G401.6 (cell line): ENCODE data around the gene AXL.
"Not testable (repeated sequence)": the region's sequence is repeated elsewhere in the genome, so short reads cannot be mapped to it uniquely, and the experiment has no call there.

Experiments used
- FAIRE-seq: peaks from 2 replicates; lab custom pipeline; 2012; peaks lifted over from hg19 to GRCh38; lab: Jason Lieb, UNC

AXL gene

DNA sequence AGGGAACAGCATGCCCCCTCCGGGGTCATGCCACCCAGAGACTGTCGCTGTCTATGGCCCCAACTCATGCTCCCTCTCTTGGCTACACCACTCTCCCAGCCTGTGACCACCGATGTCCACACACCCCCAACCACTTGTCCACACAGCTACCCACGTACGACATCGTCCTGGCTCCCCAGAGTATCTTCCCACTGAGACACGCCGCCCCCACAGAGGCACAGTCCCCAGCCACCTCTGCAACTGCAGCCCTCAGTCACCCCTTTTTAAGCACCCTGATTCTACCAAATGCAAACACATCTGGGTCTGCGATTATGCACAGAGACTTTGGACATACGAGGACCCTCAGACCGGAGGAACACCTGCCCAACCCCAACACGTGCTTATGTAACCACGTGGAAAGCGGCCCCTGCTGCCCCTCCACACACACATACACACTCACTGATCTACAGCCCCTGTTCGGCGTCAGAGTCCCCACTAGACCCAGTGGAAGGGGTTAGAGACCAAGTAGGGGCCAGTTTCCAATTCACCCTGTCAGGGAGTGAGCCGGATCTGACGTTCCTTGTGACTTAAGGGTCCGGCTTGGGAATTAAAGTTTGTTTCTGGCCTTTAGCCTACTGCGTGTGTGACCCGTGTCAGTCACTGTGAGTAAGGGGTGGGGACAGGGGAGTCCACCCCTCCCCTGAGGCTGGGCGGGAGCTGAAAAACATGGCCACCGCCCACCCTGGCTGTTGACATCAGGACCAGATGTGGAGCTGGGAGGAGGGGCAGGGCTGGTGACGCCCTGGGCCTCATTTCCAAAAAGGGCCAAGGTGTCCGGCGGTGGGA is 11.9 kb upstream of the AXL start:
- FAIRE-seq, result no peak

DNA sequence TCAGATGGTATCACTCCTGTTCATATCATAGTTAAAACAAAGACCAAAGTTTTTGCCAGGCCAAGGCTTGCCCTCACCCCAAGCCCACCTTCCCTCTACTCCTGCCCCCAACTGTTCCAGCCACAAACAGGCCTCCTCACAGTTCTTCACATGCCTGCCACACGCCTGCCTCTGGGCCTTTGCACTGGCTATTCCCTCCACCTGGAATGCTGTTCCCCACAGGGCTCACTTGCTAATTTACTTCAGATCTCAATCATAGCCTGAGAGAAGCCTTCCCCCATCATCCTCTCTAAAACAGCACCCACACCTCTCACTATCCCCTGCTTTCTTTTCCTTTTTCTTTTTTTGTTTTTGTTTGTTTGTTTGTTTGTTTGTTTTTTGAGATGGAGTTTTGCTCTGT is 4.9 kb upstream of the AXL start:
- FAIRE-seq, result no peak

DNA sequence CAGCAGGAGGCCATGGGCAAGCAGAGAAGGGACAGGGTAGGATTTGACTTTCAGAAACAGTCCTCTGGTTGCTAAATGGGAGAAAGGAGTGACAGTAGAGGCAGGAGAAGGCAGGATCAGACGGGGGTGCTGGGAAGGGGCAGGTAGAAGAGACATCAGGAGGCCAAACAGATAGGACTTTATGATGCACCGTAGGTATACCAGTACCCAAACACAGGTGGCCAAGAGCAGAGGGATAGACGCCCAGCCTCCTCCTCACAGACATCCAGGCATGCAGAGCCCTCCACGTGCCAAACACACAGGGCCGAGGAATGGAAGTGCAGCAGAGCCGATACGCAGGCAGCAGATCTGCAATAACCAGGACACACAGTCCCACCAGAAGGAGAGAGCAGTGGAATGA is 1.3 kb upstream of the AXL start:
- no peak for FAIRE-seq

DNA sequence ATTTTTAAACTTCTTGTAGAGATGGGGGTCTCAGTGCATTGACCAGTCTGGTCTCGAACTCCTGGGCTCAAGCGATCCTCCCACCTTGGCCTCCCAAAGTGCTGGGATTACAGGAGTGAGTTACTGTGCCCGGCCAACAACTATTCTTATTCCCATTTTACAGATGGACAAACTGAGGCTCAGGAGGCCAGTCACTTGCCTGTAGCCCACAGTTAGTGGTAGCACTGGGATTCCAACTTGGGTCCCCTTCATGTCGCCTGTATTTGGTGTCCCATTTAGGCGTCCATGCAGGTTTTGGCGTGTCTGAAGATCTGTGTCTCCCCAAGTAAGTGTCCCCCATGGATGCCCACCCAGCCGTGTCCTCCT is 791 bp upstream of the AXL start:
- FAIRE-seq, result no peak

DNA sequence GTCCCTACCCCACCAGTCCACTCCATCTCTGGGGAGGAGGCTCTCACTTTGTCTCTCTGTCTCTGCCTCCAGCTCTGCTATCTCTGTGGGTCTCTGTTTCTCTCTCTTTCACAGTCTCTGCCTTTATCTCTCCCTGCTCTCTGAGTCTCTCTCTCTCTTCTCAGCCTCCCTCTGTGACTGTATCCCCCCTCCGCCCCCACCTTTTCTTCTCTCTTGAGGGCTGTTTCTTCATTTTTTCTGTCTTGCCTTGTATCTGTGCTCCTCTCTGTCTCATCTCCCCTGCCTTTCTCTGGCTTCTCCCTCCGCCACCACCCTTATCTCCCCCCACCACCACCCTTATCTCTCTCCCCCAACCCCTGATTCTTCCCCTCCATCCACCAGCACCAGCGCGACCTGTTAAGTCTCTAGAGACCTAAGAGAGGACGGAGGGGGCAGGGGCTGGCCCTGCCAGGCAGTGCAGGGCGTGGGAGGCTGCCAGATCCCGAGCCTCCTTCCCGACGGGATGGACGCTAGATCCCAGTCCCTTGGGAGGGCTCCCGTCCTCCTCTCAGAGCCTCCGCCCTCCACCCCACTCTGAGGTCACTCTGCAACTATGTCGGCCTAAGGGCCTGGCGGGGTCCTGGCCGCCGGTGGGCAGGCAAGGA is 1.0 kb downstream of the AXL start:
- no peak for FAIRE-seq

DNA sequence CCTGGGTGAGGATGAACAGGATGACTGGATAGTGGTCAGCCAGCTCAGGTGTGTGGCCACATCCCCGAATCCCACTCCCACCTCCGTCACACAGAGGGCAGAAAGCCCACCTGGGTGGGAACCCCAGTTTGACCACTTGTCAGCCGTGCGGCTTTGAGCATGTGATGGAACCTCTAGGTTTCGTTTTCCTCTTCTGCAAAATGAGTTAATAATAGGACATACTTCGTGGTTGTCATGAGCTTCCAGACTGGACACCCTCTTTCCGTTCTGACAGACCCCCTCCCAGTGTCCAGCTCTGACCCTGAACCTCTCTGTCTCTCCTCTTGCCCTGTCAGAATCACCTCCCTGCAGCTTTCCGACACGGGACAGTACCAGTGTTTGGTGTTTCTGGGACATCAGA is 1.8 kb downstream of the AXL start:
- no peak for FAIRE-seq

DNA sequence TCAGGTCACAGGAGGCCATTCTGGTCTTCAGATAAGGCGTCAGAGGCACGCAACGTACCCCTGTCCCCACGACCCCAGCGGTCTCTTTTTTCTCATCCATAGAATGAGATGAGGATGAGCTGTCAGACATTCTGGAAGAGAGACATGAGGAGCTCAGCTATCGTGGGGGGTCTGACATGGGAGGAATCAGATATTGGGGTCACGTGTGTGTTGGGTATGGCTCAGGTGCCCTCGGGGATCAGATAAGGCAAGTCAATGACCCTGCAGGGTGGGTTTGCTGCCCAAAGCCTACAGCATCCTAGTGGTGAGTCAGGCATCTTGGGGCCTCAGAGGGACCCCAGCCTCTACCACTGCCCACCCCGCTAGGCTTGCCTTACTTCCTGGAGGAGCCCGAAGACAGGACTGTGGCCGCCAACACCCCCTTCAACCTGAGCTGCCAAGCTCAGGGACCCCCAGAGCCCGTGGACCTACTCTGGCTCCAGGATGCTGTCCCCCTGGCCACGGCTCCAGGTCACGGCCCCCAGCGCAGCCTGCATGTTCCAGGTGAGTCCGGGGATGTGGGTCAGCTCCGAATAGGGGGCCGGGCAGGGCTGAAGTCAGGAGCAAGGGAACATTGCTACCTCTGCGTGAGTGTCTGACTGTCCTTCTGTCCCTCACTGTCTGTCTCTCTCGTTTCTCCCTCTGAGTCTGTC is 2.6 kb downstream of the AXL start:
- no peak for FAIRE-seq

DNA sequence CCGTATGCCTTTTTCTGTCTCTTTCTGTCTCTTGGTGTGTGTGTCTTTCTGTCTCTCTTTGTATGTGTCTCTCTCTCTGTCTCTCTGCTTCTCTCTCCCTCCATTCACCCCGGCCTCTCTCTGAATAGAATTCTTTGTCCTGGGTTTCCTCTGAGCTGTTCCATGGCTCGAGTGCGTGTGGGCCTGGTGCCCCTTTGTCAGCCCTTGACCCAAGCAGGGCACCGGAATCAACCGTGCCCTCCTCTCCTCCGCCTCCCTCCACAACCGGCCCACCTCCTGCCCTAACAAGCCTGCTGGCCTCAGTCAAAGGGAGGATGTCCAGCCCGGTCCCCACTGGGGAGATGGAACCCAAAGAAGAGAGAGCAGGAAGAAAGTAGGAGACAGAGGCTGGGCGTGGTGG is 3.2 kb downstream of the AXL start:
- no peak for FAIRE-seq

DNA sequence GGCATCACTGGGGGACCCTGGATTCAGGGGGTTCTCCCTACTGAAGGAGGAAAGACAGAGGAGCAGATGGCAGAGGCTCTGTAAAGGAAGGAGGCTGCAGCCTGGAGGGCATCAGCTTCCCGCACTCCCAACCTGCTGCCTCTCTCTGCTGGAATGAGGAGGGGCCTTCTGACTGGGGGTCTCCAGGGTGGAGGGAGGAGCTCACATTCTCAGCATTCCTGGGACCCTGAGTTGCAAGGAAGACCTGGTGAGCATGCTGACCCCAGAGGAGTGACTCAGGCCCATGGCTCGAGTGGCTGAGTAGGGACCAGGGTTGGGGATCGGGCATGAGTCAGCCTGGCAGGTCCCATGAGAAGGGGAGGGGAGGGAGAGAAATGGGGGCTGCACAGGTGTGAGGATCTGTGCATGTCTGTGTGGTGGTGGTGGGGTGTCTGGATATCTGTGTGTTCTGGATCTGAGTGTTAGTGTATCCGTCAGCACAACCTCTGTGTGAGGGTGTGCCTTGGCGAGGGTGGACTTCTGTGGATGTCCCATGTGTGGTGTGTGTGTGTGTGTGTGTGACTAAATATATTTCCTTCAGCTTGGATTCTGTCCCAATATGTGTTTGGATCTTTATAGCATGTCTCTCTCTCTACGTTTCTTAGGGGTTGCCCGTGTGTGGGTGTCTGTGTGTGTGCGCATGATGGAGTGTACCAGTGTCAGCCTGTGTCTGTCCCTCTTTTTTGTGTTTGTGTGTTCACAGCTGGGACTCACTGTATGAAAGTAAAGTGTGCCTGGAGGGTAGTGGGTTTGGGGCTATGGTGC is 4.6 kb downstream of the AXL start:
- no peak for FAIRE-seq

DNA sequence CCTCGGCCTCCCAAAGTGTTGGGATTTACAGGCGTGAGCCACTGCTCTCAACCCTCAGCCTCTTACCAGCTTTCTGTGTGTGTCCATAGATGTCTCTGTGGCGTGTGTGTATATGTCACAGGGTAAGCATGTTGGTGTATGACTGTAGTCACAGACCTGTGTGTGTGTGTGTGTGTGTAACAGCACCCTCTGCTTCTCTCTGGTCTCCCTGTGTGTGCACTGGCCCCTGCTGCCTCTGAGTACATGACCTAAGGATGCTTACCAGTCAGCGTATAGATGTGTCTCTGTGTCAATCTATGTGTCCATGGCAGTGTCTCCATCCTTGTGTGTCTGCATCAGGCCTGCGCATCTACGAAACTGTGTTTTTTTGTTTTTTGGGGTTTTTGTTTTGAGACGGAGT is 5.6 kb downstream of the AXL start:
- FAIRE-seq, result no peak

DNA sequence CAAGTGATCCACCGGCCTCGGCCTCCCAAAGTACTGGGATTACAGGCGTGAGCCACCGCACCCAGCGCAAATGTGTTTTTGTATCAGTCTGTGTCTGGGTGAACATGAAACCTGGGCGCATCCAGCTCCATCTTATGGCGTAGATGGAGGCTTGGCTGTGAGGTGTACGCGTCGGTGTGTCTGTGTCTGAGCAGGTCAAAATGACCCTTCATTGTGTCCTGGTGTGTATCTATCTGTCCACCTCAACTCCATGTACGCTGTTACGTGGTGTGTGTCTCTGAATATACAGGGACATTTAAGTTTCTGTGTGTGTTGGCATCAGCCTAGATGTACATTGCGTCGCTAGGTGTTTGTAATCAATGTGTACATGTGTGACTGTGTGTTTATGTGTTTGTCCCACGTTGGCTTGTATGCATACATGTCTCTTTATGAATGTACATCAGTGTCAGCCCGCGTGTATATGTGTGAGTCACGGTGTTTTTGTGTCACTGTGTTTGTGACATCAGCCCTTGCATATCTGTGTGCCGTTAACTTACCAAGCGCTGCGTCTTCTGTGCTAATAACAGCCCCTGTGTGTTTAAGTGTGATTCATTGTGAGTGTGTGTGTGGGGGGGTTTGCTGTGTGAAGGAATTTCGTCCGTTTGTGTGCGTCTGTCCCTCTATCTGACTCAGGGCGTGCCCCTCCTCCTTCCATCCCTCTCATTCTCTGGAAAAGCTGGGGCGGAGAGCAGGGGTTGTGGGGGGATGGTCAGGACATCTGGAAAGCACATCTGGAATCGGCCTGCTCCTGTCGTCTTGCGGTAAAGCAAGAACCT is 6.4 kb downstream of the AXL start:
- no peak for FAIRE-seq

DNA sequence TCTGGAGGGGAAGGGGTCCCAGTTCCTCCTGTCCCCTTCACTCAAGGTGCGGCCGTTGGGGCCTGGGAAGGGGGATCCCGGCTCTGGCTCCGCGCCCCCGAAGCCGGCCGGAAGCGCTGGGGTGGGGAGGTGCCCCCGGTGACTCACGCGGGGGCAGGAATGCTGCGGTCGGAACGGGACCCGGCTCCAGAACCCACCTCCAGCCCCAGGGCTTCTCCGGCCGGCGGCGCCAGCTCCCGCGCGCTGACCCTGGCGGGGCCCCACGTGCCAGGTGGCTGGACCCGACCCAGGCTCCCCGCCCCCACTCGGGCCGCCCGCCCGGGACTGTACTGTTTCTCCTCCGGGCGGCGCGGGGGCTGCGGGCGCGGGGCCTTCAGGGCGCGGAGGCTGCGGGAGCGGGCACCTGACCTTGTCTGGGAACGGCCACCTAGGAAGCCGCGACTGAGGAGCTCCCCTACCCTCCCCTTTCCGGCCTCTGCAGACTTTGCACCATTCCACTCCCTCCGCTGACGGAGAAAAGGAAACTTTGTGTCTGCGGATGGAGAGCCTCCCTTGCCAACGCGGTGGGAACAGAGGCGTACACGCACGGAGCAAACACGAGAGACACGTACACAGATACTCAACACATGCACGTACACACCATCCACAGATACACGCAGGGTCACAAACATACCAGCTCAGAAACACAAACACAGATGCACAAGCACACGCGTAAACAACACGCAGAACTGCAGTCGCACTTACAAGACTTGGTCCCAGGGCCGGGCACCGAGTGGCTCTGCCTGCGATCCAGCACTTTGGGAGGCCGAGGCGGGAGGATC is 7.2 kb downstream of the AXL start:
- no peak for FAIRE-seq

DNA sequence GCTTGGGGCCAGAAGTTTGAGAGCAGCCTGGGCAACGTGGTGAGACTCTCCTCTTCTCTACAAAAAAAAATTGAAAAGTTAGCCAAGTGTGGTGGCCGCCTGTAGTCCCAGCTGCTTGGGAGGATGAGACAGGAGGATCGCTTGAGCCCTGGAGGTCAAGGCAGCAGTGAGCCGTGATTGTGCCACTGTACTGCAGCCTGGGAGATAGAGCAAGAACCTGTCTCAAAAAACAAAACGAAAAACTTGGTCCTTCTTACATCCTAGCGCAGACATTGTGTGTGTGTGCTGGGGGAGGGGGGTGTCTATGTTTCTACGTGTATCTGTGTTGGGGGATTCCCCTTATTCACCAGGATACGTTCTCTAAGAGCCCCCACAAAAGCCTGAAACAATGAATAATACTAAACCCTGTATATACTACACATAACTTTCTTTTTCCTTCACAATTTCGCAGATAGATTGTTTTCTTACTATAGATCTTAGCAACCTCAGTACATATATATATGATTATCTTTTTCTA is 7.9 kb downstream of the AXL start:
- FAIRE-seq, result no peak

DNA sequence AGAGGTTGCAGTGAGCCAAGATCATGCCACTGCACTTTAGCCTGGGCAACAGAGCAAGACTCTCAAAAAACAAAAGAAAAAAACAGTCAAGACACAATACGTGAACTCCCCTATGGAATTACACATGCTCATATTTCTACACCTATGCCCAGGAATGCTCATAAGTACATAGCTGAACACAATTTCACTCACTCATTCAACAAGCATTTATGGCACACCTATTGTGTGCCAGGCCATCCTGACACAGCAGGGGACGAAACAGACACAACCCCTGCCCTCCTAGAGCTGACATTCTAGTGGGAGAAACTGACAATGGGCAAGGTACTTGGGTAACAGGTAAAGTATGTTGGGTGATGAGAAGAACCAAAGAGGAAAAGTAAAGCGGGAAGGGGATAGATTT is 9.5 kb downstream of the AXL start:
- no peak for FAIRE-seq

DNA sequence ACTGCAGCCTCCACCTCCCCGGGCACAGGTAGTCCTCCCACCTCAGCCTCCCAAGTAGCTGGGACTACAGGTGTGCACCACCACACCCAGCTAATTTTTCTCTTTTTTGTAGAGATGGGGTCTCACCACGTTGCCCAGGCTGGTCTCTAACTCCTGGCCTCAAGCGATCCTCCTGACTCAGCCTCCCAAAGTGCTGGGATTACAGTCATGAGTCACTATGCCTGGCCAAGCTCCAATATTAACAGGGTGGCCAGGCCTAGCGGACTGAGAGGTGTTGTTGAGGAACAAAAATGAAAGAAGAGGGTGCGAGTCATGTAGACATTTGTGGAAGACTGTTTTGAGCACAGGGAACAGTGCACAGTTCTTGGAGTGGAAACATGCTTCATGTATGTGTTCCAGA is 10.3 kb downstream of the AXL start:
- FAIRE-seq, result not testable (repeated sequence)

DNA sequence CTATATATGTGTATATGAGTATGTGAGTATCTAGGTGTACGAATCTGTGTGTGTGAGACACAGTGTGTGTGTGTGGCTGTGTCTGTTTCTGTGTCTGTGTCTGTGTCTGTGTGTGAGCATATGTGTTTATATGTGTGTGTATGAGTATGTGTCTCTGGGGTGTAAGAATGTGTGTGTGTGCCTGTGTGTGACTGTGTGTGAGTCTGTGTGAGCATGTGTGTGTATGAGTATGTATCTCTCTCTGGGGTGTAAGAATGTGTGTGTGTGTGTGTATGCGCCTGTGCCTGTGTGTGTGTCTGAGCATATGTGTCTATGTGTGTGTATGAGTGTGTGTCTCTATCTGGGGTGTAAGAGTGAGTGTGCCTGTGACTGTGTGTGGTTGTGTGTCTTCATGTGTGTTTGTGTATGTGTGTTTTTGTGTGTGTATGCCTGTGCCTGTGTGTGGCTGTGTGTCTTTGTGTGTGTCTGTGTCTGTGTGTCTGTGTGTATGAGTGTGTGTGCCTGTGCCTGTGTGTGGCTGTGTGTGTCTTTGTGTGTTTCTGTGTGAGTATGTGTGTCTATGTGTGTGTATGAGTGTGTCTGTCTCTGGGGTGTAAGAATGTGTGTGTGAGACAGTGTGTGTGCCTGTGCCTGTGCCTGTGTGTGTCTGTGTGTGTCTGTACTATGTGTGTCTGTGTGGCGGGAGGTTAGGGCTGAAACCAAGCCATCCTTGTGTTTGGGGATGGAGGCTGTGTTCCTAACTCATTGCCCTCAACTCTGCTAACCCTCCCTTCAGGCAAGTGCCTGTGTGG is 11.2 kb downstream of the AXL start:
- FAIRE-seq, result no peak

DNA sequence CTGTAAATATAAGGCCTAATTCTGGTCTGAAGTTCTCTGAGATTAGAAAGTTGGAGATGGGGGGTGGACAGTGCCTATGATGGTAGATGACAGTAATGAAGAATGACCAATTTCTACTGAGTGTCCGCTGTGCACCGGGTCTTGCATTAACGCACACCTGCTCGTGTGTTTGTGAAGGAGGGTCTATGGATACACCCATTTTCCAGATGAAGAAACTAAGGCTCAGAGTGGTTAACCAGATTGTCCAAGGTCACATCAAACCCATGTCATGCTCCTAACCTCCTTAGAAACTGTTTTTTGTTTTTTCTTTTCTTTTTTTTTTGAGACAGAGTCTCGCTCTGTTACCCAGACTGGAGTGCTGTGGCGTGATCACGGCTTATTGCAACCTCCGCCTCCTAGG is 13.7 kb downstream of the AXL start:
- FAIRE-seq, result no peak

DNA sequence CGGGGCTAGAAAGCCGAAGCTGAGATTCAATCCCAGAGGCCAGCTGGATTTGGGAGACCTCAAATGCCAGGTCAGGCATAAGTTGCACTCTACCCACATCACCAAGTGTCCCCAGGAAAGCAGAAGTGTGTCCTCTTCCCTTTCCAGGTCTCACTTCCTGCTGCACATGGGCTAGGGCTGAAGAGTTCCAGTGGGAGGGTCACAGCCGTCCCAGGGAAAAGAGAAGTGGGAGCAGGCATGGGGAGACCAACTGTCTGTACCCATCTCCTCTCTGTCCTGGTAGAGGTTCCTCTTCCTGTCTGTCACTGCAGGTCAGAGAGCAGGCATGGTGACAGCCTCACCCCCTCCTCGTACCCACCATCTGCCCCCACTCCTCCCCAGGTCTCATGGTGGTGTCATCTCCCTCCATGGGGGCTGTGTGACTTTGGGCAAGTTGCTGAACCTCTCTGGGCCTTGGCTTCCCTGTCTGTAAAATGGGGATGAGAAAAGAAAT is 14.8 kb downstream of the AXL start:
- no peak for FAIRE-seq

DNA sequence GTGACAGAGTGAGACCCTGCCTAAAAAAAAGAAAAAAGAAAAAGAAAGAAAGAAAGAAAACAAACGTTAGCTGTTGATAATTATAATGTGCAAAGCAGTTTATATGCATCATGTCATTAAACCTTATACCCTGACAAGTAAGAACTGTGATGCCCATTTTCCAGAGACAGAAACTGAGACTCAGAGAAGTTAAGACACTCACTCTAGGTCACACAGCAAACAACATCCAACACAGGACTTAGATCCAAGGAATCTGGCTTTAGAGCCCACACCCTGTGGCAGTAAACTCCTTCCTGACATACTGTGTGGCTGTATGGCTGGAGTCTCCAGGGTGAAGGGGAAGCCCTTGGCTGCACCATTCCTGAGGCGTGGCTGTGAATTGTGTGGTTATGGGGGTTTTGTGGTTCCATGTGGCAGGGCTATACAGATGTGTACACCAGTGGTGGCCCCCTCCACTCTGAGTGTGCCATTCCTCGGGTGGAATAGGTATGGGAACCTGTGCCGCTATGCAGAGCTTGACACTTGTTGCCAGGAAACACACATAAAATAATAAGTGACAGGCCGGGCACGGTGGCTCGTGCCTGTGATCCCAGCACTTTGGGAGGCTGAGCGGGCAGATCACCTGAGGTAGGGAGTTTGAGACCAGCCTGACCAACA is 15.6 kb downstream of the AXL start:
- FAIRE-seq, result no peak
